ENCODE data around the gene GBF1. TPM values are rescaled to one million over a fixed set of nuclear protein-coding genes. Genes with fewer than 3 reads are reported as not detected.

The GBF1 gene
- polyA plus RNA-seq, 1 of the 3 experiments (the other 2 are of a cell fraction): 12.3 TPM

DNA sequence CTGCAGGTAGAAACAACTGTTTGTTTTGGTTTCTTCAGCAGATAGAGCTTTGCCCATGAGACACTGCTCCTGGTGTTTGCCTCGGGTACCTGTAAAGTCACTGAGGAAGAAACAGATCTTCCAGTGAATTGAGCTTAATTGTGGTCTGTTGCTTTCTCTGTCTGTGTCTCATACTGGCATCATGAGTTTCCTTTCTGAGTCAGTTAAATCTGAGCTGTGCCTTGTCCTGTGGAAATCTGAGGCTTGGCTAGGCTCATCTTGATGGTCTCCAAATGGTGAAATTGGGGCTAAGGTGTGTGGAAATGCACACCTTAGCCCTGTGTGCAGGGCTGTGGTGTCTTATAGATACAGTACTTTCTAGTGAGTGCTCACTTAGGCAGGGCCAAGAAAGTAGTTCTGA lies 67.4 kb downstream of the GBF1 start (continued):
- TF ChIP-seq TCF12 (IDR thresholded peaks at IDR 0.05) (0 out of 2 replicates have a peak, but pooled peaks have one; percentile 6), RCOR1 (IDR thresholded peaks at IDR 0.05; ENCODE audit: low read length) (no peak), SMC3 (IDR thresholded peaks at IDR 0.05; ENCODE audit: low read depth, low read length) (no peak)
- TF ChIP-seq, protein P1, sequence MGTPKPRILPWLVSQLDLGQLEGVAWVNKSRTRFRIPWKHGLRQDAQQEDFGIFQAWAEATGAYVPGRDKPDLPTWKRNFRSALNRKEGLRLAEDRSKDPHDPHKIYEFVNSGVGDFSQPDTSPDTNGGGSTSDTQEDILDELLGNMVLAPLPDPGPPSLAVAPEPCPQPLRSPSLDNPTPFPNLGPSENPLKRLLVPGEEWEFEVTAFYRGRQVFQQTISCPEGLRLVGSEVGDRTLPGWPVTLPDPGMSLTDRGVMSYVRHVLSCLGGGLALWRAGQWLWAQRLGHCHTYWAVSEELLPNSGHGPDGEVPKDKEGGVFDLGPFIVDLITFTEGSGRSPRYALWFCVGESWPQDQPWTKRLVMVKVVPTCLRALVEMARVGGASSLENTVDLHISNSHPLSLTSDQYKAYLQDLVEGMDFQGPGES (IDR thresholded peaks at IDR 0.05; ENCODE audit: low read depth, low read length): no peak
- TF ChIP-seq, protein P2, sequence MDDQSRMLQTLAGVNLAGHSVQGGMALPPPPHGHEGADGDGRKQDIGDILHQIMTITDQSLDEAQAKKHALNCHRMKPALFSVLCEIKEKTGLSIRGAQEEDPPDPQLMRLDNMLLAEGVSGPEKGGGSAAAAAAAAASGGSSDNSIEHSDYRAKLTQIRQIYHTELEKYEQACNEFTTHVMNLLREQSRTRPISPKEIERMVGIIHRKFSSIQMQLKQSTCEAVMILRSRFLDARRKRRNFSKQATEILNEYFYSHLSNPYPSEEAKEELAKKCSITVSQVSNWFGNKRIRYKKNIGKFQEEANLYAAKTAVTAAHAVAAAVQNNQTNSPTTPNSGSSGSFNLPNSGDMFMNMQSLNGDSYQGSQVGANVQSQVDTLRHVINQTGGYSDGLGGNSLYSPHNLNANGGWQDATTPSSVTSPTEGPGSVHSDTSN (IDR thresholded peaks at IDR 0.05): no peak

DNA sequence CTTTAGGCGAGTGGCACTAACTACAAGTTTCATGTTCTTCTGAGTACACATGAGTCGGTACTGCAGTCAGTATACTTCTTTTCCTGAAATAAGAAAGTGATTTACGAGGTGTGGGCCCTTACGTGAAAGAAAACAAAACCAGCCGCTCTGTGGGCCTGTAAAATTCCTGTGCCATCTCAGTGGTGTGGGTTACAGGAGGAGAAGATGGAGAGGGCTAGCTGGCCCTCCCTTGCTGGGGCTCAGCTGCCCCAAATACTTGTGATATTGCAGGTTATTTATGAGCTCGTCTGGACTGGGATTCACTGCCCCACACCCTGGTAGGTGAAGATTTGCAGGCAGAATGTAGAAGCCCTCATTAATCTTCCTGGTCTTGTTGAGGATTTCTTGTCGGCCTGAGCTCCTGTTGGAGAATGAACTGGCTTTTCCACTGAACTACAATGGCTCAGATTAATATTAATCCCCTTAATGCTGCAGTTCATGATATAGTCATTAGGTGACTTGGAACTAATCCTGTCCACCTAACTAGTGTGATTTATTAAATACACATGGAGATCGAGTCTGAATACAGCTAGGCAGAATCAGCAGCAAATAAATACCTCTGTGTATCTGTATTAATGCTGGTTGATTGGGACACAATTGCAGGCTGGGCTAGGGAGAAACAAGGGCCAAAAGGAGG lies 68.0 kb downstream of the GBF1 start:
- no peak for DNase-seq
- Histone ChIP-seq H3K4me1 (ENCODE audit: control insufficient read depth in 1 of 2, insufficient read depth in 2 of 2, low read depth in 1 of 2, low read length in 1 of 2) (peaks cover 12 to 32% of the 10 kb centered on the region in 2 experiments), H3K9ac (no peak overlapping the region), H3K4me3 (ENCODE audit: low read depth in 2 of 2, low read length in 1 of 2) (no peak overlapping the region), H3F3A (replicated peaks; ENCODE audit: insufficient read depth) (peaks cover 23% of the 10 kb centered on the region), H3K9me3 (no peaks in the 10 kb centered on the region), H3K27ac (ENCODE audit: low read depth in 2 of 2, low read length in 1 of 2) (peak overlapping the region; percentile 29 to 30; a peak in 2 of 4 replicates), H3K79me2 (ENCODE audit: insufficient read depth) (peaks cover 68% of the 10 kb centered on the region; the same call in 1 of the 2 replicates), H2AFZ (ENCODE audit: low read depth) (no peak overlapping the region), H3K4me2 (no peak overlapping the region), H3K9me2 (no peaks in the 10 kb centered on the region), H3K27me3 (ENCODE audit: insufficient read depth) (no peaks in the 10 kb centered on the region), H3K36me3 (replicated peaks in 1 of 2; ENCODE audit: control insufficient read depth in 1 of 2, insufficient read depth in 2 of 2, low read length in 1 of 2) (peaks cover 0 to 4% of the 10 kb centered on the region in 2 experiments), H4K20me1 (ENCODE audit: insufficient read depth) (0 out of 2 replicates have a peak, but pooled peaks cover 7% of the 10 kb centered on the region)
- CTCF ChIA-PET: interaction anchor here (1.0 to 3.3 kb wide), 7 partner anchors 33 to 143 kb away, joined by 3 to 15 read pairs (median 4); no protein-coding TSS in a partner anchor
- 85% methylated on average over 8 of the region's 8 CpGs for WGBS (ENCODE audit: low lambda C conversion rate)
- TF ChIP-seq GATA2 (CRISPR knock-in tag; IDR thresholded peaks at IDR 0.05): no peak
- TF ChIP-seq YY1 (IDR thresholded peaks at IDR 0.05; ENCODE audit: low read depth): no peak
- no peak for TF ChIP-seq RCOR1 (IDR thresholded peaks at IDR 0.05; ENCODE audit: low read length)
- TF ChIP-seq EZH2phosphoT487 (IDR thresholded peaks at IDR 0.05; ENCODE audit: borderline replicate concordance, low read depth): no peak
- TF ChIP-seq NRF1 (IDR thresholded peaks at IDR 0.05; ENCODE audit: low read depth, low read length): no peak
- TF ChIP-seq SMC3 (IDR thresholded peaks at IDR 0.05; ENCODE audit: low read depth, low read length): no peak
- no peak for TF ChIP-seq RFX5 (IDR thresholded peaks at IDR 0.05; ENCODE audit: low read length)
- TF ChIP-seq TAF1 (IDR thresholded peaks at IDR 0.05; ENCODE audit: borderline replicate concordance, low read depth, low read length): no peak
- TF ChIP-seq, protein P3, sequence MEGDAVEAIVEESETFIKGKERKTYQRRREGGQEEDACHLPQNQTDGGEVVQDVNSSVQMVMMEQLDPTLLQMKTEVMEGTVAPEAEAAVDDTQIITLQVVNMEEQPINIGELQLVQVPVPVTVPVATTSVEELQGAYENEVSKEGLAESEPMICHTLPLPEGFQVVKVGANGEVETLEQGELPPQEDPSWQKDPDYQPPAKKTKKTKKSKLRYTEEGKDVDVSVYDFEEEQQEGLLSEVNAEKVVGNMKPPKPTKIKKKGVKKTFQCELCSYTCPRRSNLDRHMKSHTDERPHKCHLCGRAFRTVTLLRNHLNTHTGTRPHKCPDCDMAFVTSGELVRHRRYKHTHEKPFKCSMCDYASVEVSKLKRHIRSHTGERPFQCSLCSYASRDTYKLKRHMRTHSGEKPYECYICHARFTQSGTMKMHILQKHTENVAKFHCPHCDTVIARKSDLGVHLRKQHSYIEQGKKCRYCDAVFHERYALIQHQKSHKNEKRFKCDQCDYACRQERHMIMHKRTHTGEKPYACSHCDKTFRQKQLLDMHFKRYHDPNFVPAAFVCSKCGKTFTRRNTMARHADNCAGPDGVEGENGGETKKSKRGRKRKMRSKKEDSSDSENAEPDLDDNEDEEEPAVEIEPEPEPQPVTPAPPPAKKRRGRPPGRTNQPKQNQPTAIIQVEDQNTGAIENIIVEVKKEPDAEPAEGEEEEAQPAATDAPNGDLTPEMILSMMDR (IDR thresholded peaks at IDR 0.05): no peak
- TF ChIP-seq SIN3A (IDR thresholded peaks at IDR 0.05; ENCODE audit: borderline replicate concordance, low read depth, low read length): no peak
- TF ChIP-seq EP300 (IDR thresholded peaks at IDR 0.05; ENCODE audit: borderline replicate concordance in 1 of 2, low read depth in 1 of 2, low read length in 1 of 2): no peak
- TF ChIP-seq MEF2A (IDR thresholded peaks at IDR 0.05; ENCODE audit: borderline replicate concordance, low read depth): no peak
- TF ChIP-seq, protein P4, sequence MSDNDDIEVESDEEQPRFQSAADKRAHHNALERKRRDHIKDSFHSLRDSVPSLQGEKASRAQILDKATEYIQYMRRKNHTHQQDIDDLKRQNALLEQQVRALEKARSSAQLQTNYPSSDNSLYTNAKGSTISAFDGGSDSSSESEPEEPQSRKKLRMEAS (IDR thresholded peaks at IDR 0.05; ENCODE audit: low read depth): no peak
- POLR2A ChIA-PET: interaction anchor here (1.4 kb wide), 1 partner anchor 68 kb away, joined by 4 read pairs; the partner anchor contains the start of gene GBF1
